HG02763 (cell line): ENCODE data around the gene VSIR.

Experiments
- ATAC-seq: cut with Tn5 transposase; IDR thresholded peaks from one replicate; pipeline ENCODE4 v1.9.1; 2021; ENCODE audit warnings: mild to moderate bottlenecking, moderate library complexity; ENCODE audit not compliant: unreplicated experiment

Gene VSIR

DNA sequence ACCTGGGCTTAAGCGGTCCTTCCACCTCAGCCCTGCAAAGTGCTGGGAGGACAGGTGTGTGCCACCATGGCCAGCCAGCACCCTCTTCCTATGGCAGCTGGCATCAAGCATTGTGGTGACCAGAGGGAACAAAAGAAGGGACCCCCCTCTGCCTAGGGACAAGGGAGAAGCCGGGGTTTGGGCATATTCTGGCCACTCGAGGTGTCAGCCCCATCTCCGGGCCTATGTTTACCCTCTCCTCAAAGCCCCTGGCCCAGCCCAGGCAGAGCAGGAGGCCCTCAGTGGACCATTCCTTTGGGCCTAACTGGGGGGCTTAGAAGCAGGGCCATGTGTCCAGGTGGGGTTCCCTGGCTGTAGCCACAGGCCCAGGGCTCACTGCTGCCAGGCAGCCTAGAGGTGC lies 23.9 kb downstream of the VSIR start:
- ATAC-seq: no peak

DNA sequence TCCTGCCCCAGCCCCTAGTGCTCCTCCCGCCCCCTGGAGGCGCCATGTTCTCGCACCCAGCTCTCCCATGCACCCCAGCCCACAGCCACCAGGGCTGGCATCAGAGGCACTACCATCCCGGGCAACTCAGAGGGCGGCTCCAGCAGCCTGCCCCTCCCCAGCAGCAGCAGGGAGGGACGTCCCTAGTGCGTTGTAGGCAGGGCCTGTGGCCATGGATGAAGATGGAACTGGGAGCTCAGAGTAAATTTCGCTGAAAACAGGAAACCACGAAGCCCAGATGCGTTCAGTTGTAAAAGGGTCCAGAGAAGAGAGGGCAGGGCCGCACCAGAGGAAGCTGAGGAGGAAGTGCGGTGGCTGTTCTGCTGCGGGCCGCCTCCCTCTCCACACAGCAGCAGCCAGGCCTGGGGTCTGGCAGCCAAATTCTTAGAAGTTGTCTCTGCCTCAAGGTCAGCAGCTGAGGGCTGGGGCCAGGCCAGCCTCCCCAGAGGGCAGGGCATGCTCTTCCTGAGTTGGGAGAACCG lies 24.6 kb downstream of the VSIR start:
- peak; percentile 42 for ATAC-seq

DNA sequence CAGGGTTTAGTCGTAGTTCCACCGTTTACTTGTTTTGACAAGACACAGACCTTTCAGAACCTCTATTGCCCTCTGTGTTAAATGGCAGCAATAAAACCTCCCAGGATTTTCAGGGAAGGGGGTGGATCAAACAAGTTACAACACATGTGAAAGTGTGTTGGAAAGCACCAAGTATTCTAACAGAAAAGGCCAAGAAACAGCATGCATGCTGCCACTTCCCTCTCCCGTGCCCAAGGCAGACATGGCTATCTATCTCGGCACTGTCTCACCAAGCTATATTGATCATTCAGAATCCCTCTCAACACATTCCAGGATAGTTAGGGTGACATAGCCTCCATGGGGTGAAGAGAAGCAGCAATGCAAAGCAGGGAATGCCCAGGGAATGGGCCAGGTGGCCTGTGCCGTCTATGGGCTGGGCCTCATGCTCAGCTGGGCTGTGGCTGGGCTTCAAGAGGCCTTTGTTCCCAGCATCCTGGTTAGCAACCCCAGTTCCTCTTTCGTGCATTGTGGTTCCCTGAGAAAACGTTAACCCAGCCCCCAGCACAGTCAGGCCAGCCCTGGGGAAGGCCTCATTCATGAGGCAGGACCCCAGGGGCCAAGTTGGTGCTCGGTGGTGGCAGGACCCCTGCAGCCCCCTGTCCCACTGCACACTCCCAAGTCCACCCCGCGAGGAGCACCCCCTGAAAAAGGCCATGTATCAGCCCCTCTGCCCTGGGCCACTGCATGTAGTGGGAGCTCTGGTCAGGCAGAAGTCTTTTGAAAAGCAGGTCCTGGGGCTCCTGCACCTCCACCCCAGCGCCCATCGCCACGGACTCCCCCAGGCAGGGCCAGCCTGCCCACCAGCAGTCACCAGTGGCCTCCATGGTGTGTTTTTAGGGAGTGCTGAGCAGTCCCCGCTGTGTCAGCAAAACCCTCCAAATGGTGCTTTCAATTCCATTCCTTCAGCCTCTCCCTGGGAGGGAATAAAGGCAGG lies 25.5 kb downstream of the VSIR start:
- ATAC-seq: no peak

DNA sequence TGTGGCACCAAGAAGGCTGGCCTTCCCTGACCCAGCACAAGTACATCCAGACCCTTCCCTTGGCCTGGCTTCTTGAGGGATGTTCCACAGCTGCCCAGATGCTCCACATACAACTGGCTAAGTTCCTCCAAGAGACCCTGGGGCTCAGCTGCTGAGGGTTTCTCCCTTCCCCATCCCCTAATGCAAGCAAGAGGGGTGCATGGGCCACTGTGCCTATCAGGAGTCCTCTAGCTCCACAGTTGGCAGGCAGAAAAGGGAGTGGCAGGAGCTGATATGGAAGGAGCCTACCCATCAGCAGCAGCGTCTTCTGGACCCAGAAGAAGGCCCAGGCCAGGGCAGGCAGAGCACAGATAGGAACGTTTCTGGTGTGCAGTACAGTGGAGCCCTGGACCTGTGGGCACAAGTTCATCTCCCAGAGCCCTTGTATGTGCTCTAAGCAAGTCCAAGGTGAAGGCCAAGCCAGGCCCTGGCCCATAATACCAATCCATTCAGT lies 26.2 kb downstream of the VSIR start:
- ATAC-seq: no peak

DNA sequence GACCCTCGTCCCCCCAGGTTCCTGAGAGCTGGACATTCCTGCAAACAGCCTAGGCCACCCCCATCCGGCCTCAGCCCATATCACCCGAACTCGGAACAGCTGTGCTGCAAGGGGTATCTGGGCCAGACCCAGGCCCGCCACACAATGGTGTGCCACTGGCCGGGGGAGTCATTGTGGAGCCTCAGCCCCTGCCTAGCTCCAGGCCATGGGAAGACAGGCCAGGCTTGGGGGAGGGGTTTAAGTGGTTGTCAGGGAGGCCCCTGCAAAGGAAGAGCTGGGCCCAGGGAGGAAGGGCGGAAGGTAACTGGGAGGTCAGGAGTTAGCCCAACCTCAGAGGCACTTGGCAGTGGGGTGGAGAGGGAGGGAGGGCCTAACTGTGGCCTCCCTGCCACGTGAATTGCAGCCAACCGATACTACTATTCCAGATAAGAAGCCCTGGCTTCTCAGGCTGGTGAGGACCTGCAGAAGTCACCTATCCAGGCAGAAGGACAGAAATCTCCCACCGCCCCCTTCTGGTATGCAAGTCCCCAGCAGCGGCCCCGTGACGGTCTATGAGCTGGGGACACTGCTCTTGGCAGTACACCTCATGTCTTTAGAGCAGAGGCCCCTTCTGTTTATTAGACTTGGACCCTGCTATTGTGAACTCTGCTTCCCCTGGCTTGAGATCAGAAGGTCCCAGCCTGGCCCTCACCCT lies 26.8 kb downstream of the VSIR start:
- no peak for ATAC-seq

DNA sequence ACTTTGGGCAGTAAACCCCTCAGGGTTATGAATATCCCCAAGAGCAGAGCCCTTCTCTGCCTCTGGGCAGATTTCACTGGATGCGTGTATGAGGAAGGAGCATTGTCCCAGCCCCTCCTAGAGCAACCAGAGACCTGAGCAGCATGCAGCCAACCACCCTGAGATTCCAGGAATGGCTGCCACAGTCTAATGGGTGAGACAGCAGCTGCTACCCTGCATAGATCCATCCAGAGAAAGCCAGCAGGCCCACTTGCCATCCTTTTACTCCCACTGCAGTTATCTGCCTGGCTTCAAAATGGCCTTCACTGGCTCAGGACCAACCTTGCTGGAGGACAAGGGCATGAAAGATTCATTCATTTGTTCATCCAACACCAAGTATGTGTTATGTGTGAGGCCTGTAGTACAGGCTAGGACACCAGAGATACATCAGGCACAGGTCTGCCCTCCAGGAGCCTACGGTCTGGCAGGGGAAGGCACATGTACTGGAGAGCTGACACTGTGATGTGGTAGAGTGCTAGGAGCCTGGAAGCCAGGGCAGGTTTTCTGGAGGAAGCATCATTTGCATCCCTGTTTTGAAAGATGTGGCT lies 27.6 kb downstream of the VSIR start:
- ATAC-seq: no peak

DNA sequence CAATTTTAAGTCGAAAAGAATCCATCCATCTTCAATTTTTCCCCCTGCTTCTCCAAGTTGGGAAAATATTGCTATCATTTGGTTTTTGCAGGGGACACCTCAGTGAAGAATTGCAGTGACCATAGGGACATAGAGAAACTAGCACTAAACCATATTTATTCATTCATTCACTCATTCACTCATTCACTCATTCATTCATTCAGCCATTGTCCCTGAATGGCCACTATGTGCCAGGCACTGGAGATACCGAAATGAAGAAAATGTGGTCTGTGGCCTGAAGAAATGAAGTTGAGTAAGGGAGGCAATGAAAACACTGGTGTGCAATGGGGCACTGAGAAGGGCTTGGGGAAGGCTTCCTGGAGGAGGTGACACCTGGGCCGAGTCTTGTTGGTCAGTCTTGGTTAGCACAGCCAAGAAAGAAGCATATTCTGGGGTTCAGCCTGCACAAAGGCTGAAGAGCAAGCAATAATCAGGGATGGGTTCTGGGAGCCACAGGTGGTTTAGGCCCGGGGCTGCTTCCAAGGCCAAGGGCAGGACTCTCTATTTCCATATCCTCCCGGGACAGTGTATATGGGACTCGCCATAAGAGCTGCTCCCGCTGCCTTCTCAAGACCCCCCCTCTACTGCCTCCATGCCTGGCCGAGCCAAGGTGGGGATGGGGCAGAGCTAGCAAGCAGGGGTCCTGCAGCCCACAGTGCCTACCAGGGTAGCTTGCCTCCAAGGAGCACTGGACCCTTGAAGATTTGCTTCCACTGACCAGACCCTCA lies 28.2 kb downstream of the VSIR start:
- no peak for ATAC-seq

DNA sequence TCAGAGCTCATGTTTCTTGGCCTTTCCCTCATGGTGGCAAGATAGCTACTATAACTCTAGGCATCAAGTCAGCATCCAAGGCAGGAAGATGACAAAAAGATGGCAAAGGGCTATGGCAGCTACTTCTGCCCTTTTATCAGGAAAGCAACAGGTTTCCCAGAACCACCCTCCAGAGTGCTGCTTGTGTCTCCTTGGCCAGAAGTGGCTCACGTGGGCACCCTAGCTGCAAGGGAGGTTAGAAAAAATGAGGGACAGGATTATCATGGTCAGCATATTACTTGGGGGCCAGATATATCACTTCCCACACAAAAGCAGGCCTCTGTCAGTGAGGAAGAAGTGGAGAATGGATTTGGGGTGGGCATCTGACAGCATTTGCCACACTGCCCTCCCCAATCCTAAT lies 29.5 kb downstream of the VSIR start:
- no peak for ATAC-seq

DNA sequence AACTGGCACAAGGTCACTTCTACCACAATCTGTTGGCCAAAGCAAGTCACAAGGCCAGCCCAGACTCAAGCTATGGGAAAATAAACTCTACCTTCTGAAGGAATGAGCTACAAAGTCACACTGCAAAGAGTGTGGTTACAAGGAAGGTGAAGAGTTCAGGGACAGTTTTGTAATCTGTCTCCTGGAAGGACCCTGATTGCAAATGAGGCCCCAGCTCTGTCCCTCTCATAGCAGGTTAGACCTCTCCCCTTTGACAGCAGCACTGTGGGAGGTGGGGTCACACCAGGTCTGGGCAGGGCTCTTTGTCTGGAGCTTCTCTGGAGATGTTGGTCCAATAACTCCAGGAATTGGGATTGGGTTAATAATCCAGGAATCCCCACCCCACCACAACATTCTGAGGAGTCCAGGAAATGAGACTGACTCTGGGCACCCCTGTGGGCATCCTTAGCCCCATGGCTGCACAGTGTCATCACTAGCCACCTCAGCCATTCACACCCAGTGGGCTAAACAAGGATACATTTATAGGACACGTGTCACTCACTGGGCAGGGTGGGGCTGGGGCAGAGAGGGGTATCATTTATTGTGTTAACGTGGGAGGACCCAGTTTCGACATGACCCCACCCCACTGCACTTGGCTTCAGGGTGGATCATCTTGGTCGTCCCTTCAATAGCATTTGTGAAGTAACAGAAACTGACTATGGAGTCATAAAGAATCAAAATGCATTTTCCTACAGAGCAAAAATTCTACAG lies 30.1 kb downstream of the VSIR start:
- no peak for ATAC-seq

DNA sequence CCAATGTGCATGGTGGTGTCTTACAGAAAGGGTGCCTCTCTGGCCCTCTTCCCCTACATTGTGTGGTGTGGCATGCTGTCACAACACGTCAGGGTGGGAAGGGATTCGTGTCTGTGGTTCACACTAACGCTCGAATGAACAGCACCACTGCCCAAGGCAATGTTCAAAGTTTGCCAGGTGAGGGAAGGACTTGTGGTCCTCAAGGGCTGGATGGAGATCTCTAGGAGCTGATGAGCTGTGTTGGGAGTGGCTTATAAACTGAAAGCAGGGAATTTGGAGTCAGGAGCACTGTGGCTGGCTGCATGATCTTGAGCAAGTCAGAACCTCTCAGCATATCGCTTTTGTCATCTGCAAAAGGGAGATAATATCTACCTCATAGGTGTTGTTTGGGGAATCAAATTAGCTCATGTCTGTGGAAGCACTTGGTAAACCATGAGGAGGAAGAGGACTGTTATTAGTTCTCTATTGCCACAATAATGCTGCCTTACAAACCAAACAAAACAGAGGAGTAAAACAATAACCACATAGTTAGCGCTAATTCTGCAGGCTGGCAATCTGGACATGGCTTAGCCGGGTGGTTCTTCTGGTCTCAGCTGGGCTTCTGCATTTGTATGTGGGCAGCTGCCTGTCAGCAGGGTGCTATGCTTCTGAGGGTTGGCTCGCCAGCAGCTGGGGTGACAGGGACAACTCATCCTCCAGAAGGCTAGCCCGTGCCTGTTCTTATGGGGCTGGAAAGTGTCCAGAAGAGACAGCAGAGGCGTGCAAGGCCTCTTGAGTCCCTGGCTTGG lies 30.8 kb downstream of the VSIR start:
- ATAC-seq: no peak

DNA sequence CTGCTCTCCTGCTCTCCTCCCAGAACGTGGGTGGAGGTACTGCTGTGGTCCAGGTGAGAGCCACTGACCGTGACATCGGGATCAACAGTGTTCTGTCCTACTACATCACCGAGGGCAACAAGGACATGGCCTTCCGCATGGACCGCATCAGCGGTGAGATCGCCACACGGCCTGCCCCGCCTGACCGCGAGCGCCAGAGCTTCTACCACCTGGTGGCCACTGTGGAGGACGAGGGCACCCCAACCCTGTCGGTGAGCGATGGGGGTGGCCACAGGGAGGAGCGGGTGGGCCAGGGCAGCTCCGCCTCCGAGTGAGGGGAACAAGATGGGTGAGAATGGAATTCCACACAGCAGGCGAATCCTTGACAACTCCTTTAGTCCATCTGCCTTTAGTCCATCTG lies 31.6 kb downstream of the VSIR start:
- no peak for ATAC-seq

DNA sequence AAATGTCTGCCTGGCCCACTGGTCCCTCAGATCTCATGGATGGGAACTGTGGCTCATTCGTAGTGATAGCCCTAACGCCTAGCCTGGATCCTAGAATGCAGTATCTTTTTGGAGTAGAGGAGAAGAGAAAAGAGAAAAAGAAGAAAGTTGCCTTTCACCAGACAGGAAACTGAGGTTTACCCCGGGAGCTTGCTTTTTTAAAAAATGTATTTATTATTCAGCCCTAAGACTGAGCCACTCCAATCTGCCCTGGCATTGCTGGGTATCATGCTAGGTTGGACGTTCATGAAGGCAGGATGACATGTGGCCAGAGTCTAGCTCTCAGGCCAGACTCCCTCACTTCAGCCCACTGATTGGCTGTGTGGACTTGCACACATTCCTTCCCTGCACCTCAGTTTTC lies 32.3 kb downstream of the VSIR start:
- ATAC-seq: no peak

DNA sequence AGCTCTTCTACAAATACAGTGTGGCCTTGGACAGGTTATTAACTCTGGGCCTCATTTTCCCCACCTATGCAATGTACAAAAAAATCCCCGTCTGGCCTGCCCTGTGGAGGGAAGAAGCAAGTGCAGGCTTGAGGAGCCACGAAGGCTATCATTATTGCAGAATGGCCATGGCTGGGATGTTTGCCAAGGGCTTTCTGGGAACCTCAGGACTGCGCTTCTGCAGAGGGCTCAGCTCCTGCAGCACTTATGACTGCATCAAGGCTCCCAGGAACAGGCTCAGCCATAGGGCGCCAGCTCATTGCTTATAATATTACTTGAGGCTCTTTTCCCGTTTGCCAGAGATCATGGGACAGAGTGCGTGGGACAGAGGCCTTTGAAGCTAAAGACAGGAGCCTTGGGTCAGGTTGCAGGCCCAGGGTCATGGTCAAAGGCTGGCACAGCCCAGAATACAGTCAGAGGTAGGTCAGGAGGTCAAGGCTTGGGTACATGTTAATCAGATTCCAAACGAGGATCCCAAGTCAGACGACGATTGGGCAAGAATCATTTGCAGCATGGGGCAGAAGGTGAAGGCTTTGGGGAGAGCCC lies 33.2 kb downstream of the VSIR start:
- no peak for ATAC-seq

DNA sequence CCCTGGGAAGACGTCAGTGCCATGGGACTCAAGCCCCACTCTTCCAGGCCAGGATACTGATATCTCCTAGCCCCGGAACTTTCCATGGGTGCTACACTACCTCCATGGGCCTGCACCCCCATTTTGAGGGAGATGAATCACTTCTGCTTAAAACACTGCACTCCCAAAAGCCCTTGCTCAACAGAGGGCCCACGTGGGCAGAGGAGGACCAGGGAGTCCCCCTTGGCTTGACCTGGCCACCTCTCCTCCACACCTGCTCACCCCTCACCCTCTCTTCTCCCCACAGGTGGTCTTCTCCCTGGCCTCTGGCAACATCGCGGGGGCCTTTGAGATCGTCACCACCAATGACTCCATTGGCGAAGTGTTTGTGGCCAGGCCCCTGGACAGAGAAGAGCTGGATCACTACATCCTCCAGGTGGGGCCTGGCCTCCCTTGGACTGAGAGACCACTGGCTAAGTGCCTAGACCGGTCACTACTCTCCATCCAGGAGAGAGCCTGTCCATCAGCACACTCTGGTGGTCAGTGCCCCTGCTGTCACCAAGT lies 33.9 kb downstream of the VSIR start:
- no peak for ATAC-seq

DNA sequence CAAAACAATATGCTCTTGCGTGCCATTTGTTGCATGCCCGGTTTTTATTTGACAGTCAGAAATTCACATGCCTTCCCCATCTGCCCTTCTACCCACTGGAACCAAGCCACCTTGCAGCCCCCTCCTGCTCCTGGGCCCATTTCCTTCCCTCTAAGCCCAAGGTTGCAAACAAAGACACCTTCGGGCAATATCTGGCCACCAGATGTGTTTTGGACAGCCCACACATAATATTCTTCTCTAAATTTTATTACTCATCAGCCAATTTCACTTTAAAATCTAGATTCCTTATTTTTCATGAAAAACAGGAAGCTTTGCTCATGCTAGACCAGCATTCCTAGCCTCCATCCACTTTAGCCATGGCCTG lies 35.5 kb downstream of the VSIR start:
- ATAC-seq: no peak

DNA sequence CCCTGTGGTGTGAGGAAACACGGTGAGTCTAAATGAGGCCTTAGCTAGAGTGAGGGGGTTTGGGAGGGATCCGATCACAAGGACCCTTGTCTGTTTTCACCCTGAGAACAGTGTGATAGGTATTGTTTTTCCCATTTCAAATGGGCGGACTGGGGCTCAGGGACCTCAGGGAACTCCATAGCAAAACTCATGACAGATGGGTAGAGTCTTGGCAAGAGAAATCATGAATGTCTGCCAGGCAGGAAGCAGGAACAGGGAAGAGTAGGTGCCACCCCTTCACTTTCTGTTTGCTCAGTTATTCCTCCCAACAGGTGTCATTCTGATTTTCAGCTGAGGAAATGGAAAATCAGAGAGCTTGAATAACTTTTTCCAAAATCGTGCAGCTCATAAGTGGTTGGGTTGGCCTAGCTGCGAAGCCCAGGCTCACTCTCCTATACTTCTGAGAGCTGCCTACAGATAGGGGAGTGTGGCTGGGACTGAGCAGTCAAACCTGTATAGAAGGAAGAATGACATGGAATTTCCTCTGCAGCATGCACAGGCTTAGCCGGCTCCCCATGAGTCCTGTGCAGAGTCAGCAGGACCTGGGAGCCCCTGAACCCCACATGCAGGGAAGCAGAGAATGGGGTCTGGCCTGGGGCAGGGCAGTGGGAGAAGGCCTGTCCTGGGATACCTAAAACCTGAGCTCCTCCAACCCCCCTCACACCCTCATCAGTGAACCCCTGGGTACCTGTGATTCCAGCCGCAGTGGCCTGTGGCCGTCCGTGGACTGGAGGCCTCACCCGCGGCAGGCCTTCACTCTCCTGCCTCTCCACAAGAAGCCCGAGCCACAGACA lies 36.1 kb downstream of the VSIR start:
- no peak for ATAC-seq

DNA sequence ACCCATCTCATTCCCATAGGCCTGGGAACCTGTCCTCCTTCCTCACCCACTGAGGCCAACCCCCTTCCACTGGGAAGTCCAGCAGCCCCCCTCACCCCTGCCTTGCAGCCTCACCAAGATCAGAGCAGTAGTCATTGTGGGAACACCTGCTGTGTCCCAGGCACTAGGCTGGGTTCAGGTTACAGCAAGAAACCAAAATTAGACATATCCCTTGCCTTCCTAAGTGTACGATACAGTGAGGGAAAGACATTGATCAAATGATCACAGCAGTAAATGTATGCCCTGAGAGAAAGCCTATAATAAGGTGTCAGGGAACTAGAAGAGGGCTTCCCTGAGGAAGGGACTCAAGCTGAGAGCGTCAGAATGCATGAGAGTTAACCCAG lies 36.8 kb downstream of the VSIR start:
- ATAC-seq: no peak
